Measurements from ENCODE around the gene CDH11. TPM values are rescaled to one million over a fixed set of nuclear protein-coding genes. Genes with fewer than 3 reads are reported as not detected.

CDH11 gene
- total RNA-seq, 4 donors from 2014 or later: 12.4 to 60.8 (median 37.3) TPM

- no peak for TF ChIP-seq CTCF (IDR thresholded peaks at IDR 0.05; ENCODE audit: low read depth)
Measured at GRCh38 chr16:65010125-65010524, 111.7 kb downstream of the CDH11 start.

DNA sequence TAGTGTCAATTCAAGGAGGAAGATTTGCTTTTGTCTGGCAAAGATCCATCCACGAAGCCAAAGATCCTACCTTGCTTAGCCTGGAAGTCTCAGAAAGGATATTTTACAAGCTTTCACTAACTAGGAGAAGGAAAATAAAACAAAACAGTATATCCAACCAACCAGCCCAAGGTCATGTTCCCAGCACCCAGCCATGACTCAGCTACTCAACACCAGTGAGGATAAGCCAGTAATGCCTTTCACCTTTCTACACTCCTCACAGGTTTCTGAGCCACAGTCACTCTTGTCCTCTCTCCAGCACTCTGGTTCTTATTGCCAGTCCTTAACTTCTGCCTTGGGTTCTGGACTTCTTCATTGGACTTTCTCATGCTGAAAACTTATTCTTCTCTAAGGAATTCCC lies 116.2 kb downstream of the CDH11 start:
- TF ChIP-seq CTCF (IDR thresholded peaks at IDR 0.05; ENCODE audit: low read depth): no peak

DNA sequence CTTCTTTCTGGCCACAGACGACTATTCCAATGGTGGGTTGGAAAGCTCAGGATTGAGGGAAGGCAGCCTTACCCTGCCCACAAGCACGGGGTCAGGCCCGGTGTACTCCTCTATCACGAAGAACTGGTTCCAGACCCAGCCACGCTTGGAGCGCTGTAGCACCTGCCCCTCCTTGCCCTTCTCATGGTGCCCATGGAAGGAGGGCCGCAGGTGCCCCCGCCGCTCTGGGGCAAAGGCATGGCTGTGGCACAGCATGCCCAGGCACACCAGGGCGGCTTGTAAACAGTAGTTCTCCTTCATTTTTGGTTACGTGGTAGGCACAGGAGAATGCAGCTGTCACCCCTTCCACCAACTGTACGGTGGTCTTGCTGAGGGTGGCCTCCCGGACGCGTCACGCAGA lies 117.3 kb downstream of the CDH11 start:
- TF ChIP-seq CTCF (IDR thresholded peaks at IDR 0.05; ENCODE audit: low read depth): no peak

GRCh38 chr16:65003621-65004020 lies 118.2 kb downstream of the CDH11 start:
- TF ChIP-seq CTCF (IDR thresholded peaks at IDR 0.05; ENCODE audit: low read depth): no peak

DNA sequence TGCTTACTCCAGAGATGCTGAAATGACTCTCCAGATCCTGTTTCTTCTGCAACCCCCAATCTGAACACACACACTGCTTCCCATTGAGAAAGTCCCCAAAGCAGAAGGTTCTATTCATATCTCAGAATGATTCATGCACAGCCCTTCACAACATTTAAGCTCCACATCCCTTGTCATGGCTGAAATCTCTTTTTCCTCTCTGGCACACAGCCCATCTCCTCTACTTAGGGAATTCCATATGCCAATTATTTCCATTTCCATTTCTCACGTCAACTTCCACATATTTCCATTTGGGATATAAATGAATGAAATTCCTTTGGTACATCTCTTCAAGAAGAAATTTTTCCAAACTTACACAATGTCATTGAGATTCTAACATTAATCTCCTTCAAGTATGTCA lies 119.6 kb downstream of the CDH11 start:
- TF ChIP-seq CTCF (IDR thresholded peaks at IDR 0.05; ENCODE audit: low read depth): no peak

- no peak for TF ChIP-seq CTCF (IDR thresholded peaks at IDR 0.05; ENCODE audit: low read depth)
Measured at GRCh38 chr16:65000654-65001053, 121.2 kb downstream of the CDH11 start.

DNA sequence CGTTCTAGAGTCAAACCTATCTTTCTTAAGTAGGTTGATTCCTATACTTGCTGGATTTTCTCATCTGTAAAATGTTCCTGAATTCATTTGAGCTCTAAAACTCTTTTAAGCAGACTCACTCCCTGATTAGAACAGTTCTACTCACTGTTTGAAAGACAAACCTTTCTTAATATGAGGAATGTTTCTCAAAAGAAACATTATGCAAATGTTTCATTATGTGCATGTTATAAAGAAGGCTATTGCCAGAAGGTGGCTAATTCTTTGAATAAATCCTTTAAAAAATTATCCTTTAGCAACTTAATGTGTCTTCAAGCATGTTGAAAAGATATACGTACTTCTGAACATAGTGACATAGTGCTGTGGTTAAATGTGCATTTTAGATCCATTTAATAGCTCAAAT lies 124.1 kb downstream of the CDH11 start:
- no peak for TF ChIP-seq CTCF (IDR thresholded peaks at IDR 0.05; ENCODE audit: low read depth)
